GM19438 (cell line): ENCODE data around the gene CADM2.
"Not testable (repeated sequence)": the region's sequence is repeated elsewhere in the genome, so short reads cannot be mapped to it uniquely, and the experiment has no call there.

Source experiments
- ATAC-seq: cut with Tn5 transposase; IDR thresholded peaks from one replicate; pipeline ENCODE4 v1.9.1; 2021; ENCODE audit warnings: low read depth; ENCODE audit not compliant: unreplicated experiment

Gene CADM2

DNA sequence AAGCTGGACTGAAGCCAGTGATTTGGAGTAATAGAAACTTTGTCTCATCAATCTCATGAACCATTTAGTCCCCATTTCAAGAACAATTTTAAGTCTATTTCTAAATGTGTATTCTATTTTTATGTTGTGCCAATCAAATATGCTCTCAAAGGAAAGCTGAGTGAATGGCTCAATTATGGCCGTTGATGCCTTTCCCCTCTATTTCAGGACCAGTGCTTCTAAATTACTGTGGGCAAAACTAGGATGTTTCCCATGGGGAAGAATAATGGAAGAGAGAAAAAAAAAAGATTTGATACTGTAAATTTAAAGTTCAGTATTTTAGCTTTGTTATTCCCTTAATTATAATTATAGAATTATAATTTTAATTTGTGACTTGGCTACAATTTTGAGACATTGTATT lies 110.1 kb downstream of the CADM2 start:
- ATAC-seq: no peak

DNA sequence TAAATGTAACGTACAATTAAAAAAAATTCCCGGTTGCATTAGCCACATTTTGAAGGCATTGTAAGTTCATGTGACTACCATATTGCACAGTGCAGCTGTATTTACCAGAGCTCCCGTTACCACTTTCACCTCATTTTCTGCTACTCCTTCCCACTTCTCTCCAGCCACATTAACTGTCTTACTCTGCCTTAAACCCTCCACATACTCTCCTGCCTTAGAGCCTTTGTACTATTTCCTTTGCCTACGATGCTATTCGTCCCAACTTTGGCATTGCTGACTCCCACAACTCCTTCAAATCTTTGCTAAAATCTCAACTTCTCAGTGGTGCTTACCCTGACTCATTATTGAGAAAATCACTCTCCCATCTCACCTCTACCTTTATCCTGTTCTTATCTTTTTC lies 115.2 kb downstream of the CADM2 start:
- ATAC-seq: no peak

- ATAC-seq: no peak
Observed at GRCh38 chr3:85075663-85076062, 116.9 kb downstream of the CADM2 start.

- no peak for ATAC-seq
Observed at GRCh38 chr3:85077018-85077417, 118.2 kb downstream of the CADM2 start.

DNA sequence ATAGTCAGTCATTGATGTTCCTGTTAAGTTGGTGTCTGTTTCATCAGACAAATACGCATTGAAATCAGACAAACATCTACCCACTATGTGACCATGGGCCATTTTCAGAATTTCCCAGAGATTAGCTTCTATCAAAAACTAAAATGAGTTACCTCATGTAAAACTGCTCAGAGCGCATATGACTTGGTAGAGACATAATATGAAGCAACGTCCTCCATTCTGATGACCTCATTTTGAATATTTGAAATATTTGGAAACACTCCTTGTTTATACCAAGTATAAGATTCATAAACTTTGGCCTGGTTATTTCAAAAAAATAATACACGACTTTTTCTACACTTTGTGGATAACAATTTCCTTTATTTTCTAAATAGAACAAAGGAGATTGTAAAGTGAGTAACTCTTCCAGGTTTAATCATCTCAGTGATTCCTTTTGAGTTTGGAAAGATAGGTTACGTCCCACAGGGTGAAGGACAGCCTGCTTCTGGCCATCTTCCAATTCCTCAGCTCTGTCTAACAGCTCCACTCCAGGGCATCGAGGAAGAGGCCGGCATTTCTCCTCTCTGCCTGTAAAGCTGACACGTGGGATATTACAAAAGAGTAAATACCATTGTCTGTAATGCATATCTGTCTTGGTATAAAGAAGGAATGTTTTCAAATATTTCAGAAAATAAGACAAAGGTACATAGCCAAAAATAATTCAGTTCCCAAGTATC lies 122.6 kb downstream of the CADM2 start:
- ATAC-seq: no peak

GRCh38 chr3:85090495-85090894 lies 131.7 kb downstream of the CADM2 start:
- ATAC-seq: no peak

DNA sequence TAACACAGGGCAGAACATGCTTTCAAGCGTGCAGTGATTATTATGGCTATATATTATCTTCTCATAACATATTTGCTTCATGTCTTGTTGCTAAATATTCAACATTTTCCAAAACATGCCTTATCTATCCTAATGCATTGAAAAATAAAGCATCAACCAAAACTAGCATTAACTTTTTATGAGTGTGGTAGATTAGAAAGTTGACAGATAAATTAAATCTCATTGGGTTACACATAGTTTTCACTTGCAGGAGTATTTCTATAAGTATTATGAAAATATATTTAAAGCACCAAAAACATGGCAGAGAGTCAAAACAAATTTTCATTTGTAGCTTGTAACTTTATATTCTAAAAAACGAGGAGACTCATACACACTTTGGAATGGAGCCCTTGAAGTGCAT lies 141.5 kb downstream of the CADM2 start:
- ATAC-seq: no peak

DNA sequence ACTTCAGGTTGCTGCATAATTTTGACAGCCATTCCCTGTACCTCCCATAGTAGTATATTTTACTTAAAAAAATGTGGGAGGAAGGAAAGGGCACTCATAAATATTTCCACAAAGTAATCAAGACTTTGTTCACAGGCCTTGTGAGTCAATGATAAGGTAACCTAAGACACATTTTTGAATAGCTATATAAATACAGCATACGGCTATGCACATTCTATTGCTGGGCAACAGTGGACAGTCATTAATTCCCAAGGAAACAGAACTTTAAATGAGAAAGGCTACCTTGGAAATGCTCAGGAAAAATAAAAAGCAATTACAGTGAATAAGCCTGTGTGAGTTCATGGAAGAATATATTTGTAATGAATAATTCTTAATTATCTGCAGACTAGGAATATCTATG lies 144.0 kb downstream of the CADM2 start:
- no peak for ATAC-seq

DNA sequence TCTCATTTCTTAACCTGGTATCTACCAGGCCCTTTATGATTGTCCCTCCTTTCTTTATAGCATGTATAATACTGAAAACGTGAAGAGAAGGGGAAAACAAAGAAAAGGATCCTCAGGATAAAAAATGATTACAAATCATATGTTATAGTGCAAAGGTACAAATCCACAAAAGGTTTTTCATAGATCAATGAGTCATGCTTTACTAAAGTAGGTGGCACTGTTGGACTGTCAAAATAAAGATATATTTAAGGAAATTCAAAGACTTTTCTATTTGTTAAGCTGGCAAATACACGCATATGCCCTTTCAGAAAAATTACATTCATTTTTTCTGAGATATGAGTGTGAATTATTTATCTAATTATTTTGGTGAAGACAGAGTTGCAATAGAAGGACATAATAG lies 151.6 kb downstream of the CADM2 start:
- no peak for ATAC-seq

- no peak for ATAC-seq
Observed at GRCh38 chr3:85120879-85121278, 162.1 kb downstream of the CADM2 start.

DNA sequence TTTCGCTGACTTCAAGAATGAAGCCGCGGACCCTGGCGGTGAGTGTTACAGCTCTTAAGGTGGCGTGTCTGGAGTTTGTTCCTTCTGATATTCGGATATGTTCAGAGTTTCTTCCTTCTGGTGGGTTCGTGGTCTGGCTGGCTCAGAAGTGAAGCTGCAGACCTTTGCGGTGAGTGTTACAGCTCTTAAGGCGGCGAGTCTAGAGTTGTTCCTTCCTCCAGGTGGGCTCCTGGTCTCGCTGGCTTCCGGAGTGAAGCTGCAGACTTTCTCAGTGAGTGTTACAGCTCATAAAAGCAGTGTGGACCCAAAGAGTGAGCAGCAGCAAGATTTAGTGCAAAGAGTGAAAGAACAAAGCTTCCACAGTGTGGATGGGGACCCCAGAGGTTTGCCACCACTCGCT lies 174.1 kb downstream of the CADM2 start:
- ATAC-seq: not testable (repeated sequence)

- ATAC-seq: not testable (repeated sequence)
Observed at GRCh38 chr3:85133691-85134420, 175.1 kb downstream of the CADM2 start.

DNA sequence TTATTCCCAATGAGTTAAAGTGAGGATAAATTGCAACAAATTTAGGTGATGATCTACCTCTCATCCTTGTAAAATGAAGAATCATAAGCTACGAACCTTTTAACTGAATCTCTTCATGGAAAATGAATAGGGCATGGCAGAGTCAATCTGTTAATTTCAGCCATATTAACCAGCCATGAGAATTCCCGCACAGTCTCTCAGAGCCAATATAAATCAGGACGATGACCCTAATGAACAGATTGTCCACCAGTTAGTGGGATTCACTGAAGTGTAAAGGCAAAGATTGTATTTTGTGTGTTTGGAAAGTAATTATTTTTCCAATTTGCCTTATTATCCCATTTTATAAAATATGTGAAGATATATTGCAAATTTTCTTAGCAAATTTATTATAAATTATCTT lies 183.8 kb downstream of the CADM2 start:
- no peak for ATAC-seq

- ATAC-seq: no peak
Observed at GRCh38 chr3:85148036-85148435, 189.2 kb downstream of the CADM2 start.

DNA sequence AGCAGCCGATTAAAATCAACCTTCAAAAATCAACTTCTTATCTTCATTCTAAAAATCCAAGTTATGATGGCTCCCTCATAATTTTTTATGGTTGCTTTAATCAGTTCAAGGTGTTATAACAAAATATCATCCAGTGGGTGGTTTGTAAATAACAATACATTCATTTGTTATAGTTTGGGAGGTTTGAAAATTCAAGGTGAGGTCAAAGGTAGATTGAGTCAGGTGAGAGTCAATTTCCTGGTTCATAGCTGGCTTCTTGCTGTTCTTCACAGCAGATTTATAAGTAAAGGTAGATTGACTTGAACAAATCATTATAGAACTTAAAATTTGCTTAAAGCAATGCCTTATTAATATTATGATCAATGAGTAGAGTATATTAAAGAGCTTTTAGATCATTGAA lies 192.8 kb downstream of the CADM2 start:
- no peak for ATAC-seq

- ATAC-seq: not testable (repeated sequence)
Observed at GRCh38 chr3:85153279-85153678, 194.5 kb downstream of the CADM2 start.

- ATAC-seq: no peak
Observed at GRCh38 chr3:85159376-85159775, 200.6 kb downstream of the CADM2 start.

DNA sequence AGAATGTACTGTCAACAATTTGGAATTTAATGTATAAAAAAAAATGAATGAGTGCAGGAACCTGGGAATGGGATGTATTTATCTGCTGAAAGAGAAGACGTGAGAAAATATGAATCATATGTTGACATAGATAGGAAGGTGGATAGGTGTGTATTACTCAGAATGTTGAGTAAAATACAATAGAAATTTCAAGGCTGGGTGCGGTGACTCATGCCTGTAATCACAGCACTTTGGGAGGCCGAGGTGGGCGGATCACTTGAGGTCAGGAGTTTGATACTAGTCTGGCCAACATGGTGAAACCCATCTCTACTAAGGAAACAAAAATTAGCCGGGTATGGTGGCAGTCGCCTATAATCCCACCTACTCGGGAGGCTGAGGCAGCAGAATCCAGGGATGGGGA lies 202.8 kb downstream of the CADM2 start:
- ATAC-seq: no peak

DNA sequence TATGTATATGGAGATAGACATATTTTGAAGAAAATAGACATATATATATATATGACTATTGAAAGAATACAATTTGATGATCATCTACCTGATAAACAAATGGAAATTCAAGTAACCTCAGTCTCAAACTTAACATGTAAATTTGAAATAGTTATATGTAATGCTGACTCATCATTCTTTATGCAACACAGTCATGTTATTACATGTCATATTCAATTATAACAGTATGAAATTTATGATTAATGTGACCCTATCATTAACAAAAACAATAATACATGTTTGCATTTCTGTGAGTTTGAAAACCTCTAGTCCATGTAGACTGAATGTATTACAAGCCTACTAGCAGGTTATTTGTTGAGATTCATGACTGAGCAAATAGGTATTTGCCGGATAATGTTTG lies 204.1 kb downstream of the CADM2 start:
- ATAC-seq: no peak

- no peak for ATAC-seq
Observed at GRCh38 chr3:85164436-85164835, 205.6 kb downstream of the CADM2 start.

DNA sequence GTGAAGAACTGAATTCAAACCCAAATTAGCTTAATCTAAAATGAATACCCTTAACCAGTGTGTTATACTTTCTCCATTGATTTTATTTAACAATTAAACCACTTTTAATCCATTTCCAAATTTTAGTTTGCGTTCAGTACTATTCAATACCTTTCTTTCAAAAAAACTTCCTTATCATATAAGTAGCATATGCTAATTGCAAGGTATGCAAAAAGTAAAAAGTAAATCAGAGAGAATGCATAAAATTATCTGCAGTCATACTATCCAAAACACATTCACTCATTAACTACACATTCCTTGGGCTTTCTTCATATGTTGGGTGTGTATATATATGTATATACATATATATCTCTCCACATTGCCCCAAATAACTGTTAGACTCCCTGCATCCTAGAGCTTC lies 208.8 kb downstream of the CADM2 start:
- ATAC-seq: no peak

GRCh38 chr3:85170646-85171045 lies 211.9 kb downstream of the CADM2 start:
- ATAC-seq: no peak
